Fibroblast of peridontal ligament (primary cell): Measurements from ENCODE around the gene RIOK2.
"Not testable (repeated sequence)": the region's sequence is repeated elsewhere in the genome, so short reads cannot be mapped to it uniquely, and the experiment has no call there.

Experiments used
- DNase-seq: peaks from one replicate; pipeline ENCODE4 v3.0.0-alpha.2; 2010; ENCODE audit errors: extremely low read depth

The RIOK2 gene

DNA sequence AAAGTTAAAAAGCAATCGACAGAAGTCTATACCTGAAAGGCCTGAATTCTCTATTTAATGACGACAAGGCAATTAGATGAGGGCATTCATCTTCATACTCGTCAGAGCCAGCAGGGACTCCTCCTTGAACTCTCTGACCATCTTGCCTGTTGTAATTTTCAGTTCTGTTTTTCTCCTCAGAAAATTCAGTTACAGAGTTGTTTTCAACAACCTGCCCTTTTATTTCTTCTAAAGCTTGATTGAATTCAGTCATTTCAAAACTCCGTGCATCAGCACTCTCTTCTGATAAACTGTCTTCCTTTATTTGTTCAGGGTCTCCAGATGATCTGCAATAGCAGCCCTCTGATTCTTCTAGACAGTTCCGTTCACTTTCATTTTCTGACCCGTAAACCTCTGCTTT, 15.6 kb downstream of the RIOK2 start:
- DNase-seq = no peak

DNA sequence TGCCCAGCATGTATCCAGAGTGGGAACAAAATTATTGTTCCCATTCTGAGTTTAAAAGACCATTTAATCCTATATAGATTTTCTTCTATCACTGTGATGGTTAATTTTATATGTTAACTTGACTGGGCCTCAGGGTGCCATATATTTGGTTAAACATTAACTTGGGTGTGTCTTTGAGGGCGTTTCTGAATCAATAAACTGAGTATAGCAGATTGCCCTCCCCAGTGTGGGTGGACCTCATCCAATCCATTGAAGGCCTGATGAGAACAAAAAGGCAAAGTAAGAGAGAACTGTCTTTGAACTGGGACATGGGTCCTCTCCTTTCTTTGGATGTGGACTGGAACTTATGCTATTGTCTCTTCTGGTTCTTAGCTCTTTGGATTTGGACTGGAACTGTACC, 17.3 kb downstream of the RIOK2 start:
- no peak for DNase-seq

GRCh38 chr5:97164846-97165245, 18.2 kb downstream of the RIOK2 start:
- DNase-seq = no peak

DNA sequence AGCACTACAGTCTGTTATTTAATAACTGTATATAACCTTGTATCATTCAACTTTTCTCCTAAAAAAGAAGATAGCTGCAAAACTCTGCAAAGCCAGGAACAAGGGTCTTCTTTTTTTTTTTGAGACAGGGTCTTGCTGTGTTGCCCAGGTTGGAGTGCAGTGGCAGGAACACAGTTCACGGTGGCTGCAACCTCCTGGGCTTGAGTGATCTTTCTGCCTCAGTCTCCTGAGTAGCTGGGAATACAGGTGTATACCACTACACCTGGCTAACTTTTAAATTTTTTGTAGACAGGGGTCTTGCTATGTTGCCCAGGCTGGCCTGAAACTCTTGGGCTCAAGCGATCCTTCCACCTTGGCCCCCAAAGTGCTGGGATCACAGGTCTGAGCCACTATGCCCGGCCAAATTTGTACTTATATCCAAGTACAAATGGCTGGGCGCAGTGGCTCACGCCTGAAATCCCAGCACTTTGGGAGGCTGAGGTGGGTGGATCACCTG, 19.2 kb downstream of the RIOK2 start:
- no peak for DNase-seq

DNA sequence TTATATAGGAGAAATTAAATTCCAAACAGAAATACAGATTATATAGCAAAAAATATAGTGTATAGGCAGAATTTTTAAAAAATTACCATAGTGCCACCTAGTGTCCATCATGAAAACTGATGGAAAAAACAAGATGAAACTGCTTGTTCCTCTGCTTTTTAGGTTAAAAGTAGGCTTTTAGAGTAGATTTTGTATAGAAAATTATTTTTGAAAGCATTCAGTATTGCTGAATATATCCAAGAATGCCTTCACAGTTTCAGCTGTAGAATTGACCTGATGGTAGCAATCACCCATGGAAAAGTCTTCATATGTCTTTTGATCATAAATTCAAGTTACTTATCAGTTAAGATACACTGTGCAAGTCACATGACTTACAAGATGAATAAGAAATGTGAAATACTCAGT, 19.7 kb downstream of the RIOK2 start:
- DNase-seq = peak; percentile 60

GRCh38 chr5:97162045-97162444, 21.0 kb downstream of the RIOK2 start:
- peak; percentile 91 for DNase-seq

DNA sequence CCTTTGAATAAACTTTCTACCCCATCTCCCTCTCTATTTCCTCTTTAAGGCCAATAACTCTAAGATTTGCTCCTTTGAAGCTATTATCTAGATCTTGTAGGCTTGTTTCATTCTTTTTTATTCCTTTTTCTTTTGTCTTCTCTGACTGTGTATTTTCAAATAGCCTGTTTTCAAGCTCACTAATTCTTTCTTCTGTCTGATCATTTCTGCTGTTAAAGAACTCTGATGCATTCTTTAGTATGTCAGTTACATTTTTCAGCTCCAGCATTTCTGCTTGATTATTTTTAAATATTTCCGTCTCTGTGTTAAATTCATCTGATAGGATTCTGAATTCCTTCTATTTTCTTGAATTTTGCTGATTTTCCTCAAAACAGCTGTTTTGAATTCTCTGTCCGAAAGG, 25.4 kb downstream of the RIOK2 start:
- no peak for DNase-seq

GRCh38 chr5:97151370-97151769, 31.7 kb downstream of the RIOK2 start:
- DNase-seq = no peak

DNA sequence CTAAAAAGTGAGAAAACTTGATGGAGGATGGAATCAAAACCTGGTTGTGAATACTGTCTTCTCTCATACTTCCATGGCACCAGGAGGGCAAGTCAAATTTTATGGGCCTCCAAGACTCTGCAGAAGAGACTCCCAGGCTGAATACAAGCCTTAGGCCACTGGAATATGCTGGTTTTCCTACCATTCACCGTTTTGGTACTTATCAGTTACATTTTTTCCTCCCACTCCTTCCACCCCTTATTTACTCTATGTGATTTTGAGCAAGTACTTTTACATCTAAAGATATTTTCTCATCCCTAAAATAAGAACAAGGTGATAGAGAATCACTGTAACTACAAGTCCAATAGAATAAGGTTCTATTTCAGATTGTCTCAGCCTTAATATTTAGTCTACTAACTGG, 32.6 kb downstream of the RIOK2 start:
- no peak for DNase-seq

- DNase-seq = no peak
These were observed 33.3 kb downstream of the RIOK2 start for GRCh38 chr5:97149709-97150108.

GRCh38 chr5:97148288-97148687, 34.8 kb downstream of the RIOK2 start:
- no peak for DNase-seq

- DNase-seq = no peak
These were observed 39.3 kb downstream of the RIOK2 start for GRCh38 chr5:97143704-97144103.

GRCh38 chr5:97142521-97143254, 40.4 kb downstream of the RIOK2 start, which contains the start of gene LIX1:
LIX1 (minus strand) TSS chr5:97142611; CDS start chr5:97142576, 35 bp downstream.
- DNase-seq = peak; percentile 51

DNA sequence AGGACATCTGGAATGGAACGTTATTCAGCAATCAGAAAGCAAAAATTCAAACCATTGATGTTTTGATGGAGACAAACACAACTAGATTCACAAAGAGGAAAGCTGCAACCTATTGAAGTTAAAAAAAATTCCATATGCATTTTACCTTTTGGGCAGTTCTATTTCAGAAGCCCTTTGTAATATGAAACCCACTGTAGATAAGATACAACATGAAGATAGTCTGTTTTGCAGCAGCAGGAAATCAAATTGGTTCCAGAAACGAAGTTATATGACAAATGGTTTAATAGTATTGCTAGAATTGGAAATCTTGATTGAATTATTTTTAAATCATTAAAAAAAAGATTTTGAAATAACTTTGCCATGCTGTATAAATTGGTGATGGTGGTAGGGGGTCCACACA, 41.5 kb downstream of the RIOK2 start:
- DNase-seq = no peak

DNA sequence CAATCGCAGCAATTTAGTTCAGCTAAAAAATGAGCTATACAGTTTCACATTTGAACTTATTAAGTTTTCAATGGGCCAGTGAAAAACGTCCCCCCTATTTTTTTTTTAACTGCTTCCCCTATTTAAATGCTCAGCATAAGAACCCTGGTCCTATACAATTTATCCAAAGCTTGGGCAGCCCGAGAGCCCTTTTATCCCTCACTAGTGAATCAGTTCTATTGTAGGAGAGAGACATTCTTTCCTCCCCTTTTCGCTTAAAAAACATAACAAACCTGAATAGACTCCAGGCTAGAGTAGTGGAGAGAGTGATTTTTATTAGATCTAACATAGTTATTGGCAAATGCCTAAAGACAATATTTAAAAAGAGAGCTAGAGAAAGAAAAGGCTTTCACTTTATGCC, 42.0 kb downstream of the RIOK2 start:
- DNase-seq = no peak

- DNase-seq = not testable (repeated sequence)
These were observed 42.8 kb downstream of the RIOK2 start for GRCh38 chr5:97140250-97140649.

- no peak for DNase-seq
These were observed 46.6 kb downstream of the RIOK2 start for GRCh38 chr5:97136475-97136874.

- DNase-seq = no peak
These were observed 47.2 kb downstream of the RIOK2 start for GRCh38 chr5:97135868-97136267.

DNA sequence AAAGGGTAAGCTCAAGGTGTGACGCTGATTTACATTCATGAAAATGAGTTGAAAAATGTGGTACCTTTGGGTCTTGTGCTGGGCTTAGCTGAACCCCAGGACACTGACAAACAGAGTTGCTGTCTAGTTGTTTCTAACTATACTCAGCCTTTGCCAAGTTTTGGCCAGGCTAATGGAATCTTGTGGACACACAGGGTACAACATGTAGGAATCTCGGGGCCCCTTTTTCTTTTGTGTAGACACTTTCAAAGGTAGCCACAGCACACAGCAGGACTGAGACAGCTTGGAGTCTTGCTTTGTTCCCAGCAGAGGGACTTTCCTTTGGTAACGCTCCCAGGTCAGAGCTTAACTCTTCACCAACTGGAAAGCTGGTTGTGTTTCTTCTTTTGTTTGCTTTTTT, 48.4 kb downstream of the RIOK2 start:
- no peak for DNase-seq

DNA sequence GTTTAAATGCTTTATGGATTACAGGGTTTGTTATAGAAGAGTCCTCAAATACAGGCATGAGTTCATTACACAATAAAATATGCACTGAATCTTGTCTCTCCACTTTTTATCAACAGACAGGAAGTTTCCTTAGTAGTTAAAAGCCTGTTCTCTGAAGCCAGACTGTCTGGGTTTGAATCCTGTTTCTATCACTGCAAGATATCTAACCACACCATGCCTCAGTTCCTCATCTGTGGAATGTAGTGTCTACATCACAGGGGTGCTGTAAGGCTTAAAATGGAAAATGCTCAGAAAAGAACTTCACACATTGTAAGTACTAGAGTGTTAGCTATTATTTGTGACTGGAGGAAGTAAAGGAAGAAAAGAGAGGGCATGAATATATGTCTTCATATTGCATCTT, 49.9 kb downstream of the RIOK2 start:
- no peak for DNase-seq

- DNase-seq = no peak
These were observed 51.1 kb downstream of the RIOK2 start for GRCh38 chr5:97131921-97132320.

- DNase-seq = no peak
These were observed 51.8 kb downstream of the RIOK2 start for GRCh38 chr5:97131139-97131710.

GRCh38 chr5:97127727-97128126, 55.3 kb downstream of the RIOK2 start:
- no peak for DNase-seq
